HG03039 (cell line): ENCODE measurements around the gene PCDH1.
"Not testable (repeated sequence)": the region's sequence is repeated elsewhere in the genome, so short reads cannot be mapped to it uniquely, and the experiment has no call there.

Source experiments
- ATAC-seq: cut with Tn5 transposase; IDR thresholded peaks from one replicate; pipeline ENCODE4 v1.9.1; 2021; ENCODE audit warnings: mild to moderate bottlenecking, moderate library complexity; ENCODE audit not compliant: unreplicated experiment

The PCDH1 gene

GRCh38 chr5:141839015-141839513, 39.1 kb downstream of the PCDH1 start:
- ATAC-seq, result no peak

- no peak for ATAC-seq
Measured at GRCh38 chr5:141838326-141839014, 39.7 kb downstream of the PCDH1 start.

GRCh38 chr5:141835928-141836670, 42.1 kb downstream of the PCDH1 start:
- no peak for ATAC-seq

GRCh38 chr5:141834331-141834730, 43.9 kb downstream of the PCDH1 start:
- ATAC-seq, result no peak

- no peak for ATAC-seq
Measured at GRCh38 chr5:141832131-141832530, 46.1 kb downstream of the PCDH1 start.

GRCh38 chr5:141828162-141828561, 50.0 kb downstream of the PCDH1 start:
- ATAC-seq, result no peak

- no peak for ATAC-seq
Measured at GRCh38 chr5:141826674-141827073, 51.5 kb downstream of the PCDH1 start.

- ATAC-seq, result no peak
Measured at GRCh38 chr5:141825791-141826560, 52.2 kb downstream of the PCDH1 start.

- no peak for ATAC-seq
Measured at GRCh38 chr5:141825241-141825671, 53.0 kb downstream of the PCDH1 start.

GRCh38 chr5:141824717-141825116, 53.5 kb downstream of the PCDH1 start:
- ATAC-seq, result no peak

GRCh38 chr5:141823056-141823455, 55.2 kb downstream of the PCDH1 start:
- no peak for ATAC-seq

GRCh38 chr5:141822144-141822543, 56.1 kb downstream of the PCDH1 start:
- no peak for ATAC-seq

GRCh38 chr5:141821430-141821925, 56.7 kb downstream of the PCDH1 start:
- no peak for ATAC-seq

- ATAC-seq, result not testable (repeated sequence)
Measured at GRCh38 chr5:141820686-141821085, 57.5 kb downstream of the PCDH1 start.

GRCh38 chr5:141817631-141818030, 60.6 kb downstream of the PCDH1 start:
- ATAC-seq, result no peak

- ATAC-seq, result no peak
Measured at GRCh38 chr5:141816598-141817399, 61.4 kb downstream of the PCDH1 start.

GRCh38 chr5:141815796-141816180, 62.4 kb downstream of the PCDH1 start:
- ATAC-seq, result no peak

GRCh38 chr5:141815051-141815795, 63.0 kb downstream of the PCDH1 start:
- no peak for ATAC-seq

- no peak for ATAC-seq
Measured at GRCh38 chr5:141814064-141814964, 63.9 kb downstream of the PCDH1 start.
